ENCODE measurements around the gene PRKCA.

DNA sequence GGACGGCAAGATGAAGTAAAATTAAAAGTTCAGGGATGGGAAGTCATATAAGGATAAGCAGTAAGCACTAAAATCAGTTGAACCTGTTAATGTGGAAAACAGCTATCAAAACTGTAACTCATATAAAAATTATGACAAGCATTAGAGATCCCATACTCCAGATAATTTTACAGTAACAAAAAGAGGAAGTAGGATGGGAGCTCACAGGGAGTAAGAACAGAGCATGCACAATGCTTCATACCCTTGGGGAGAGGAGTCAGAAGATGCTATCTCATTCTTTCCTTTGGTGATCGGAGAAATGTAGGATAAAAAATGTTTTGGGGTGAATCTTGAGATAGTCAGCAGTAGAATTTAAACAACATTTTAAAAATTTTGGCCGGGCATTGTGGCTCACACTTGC is 367.8 kb downstream of the PRKCA start:
- TF ChIP-seq POLR2A (IDR thresholded peaks at IDR 0.05; ENCODE audit: low read depth, low read length) = no peak
- no peak for TF ChIP-seq POLR2AphosphoS5 (IDR thresholded peaks at IDR 0.05; ENCODE audit: insufficient read depth, low read depth, low read length)
- no peak for TF ChIP-seq CTCF (IDR thresholded peaks at IDR 0.05; ENCODE audit: extremely low read depth in 1 of 2, insufficient read depth in 1 of 2, low read depth in 1 of 2, low read length in 2 of 2)
- no peak for TF ChIP-seq JUN (IDR thresholded peaks at IDR 0.05; ENCODE audit: borderline replicate concordance, insufficient read depth, insufficient read length, low read depth)
- no peak for TF ChIP-seq FOS (IDR thresholded peaks at IDR 0.05; ENCODE audit: borderline replicate concordance, insufficient read depth, low read length)
- no peak for TF ChIP-seq EZH2 (IDR thresholded peaks at IDR 0.05; ENCODE audit: borderline replicate concordance, low read depth, low read length, severe bottlenecking)

Measured in endothelial cell of umbilical vein (primary cell).